ENCODE results near the gene PHOX2A. TPM values are rescaled to one million over a fixed set of nuclear protein-coding genes. Genes with fewer than 3 reads are reported as not detected.

PHOX2A gene
- total RNA-seq, 1 donor from 2014 or later: not detected

GRCh38 chr11:72233773-72234513 is 10.0 kb downstream of the PHOX2A start:
- peaks cover 51% of the 10 kb centered on the region for H3K36me3 ChIP-seq (ENCODE audit: insufficient read depth, low read length)

GRCh38 chr11:72233056-72233772 is 10.8 kb downstream of the PHOX2A start:
- Histone ChIP-seq H3K27me3 (ENCODE audit: insufficient read depth, low read length) (no peaks in the 10 kb centered on the region), H3K4me2 (ENCODE audit: low read length) (no peak overlapping the region), H3K79me2 (ENCODE audit: insufficient read depth, low read length) (peaks cover 26% of the 10 kb centered on the region), H3K9ac (ENCODE audit: low read length) (no peak overlapping the region), H3K36me3 (ENCODE audit: insufficient read depth, low read length) (peaks cover 51% of the 10 kb centered on the region), H3K27ac (ENCODE audit: low read depth, low read length) (no peak overlapping the region), H4K20me1 (ENCODE audit: insufficient read depth, low read length) (peaks cover 99% of the 10 kb centered on the region), H3K4me3 (ENCODE audit: insufficient read depth, low read depth, low read length) (no peak overlapping the region), H3K9me3 (ENCODE audit: insufficient read depth, low read depth, low read length) (no peaks in the 10 kb centered on the region), H3K4me1 (ENCODE audit: insufficient read depth, low read length) (peaks cover 2% of the 10 kb centered on the region), H2AFZ (ENCODE audit: low read depth, low read length) (no peak overlapping the region)
- no peak overlapping the region for H3K4me3 Mint-ChIP-seq (ENCODE audit: unreplicated experiment)
- H3K4me1 Mint-ChIP-seq (ENCODE audit: low read depth, unreplicated experiment): peaks cover 6% of the 10 kb centered on the region
- no peak overlapping the region for H3K27ac Mint-ChIP-seq (ENCODE audit: unreplicated experiment)
- DNase-seq (ENCODE audit: low read depth): no peak
- H3K36me3 Mint-ChIP-seq (ENCODE audit: low read depth, unreplicated experiment): peaks cover 34% of the 10 kb centered on the region
- no peak for TF ChIP-seq CTCF (IDR thresholded peaks at IDR 0.05; ENCODE audit: insufficient read depth, low read depth, low read length)
- TF ChIP-seq EZH2 (IDR thresholded peaks at IDR 0.05; ENCODE audit: insufficient read depth, low read length): no peak
- H3K27me3 Mint-ChIP-seq (ENCODE audit: low read depth, unreplicated experiment): no peaks in the 10 kb centered on the region
- FAIRE-seq: no peak
- no peaks in the 10 kb centered on the region for H3K9me3 Mint-ChIP-seq (ENCODE audit: unreplicated experiment)

More at GRCh38 chr11:72233773-72234513, 10.0 kb downstream of the PHOX2A start:
- no peak overlapping the region for H2AFZ ChIP-seq (ENCODE audit: low read depth, low read length)
- peaks cover under 1% of the 10 kb centered on the region for H3K27me3 Mint-ChIP-seq (ENCODE audit: low read depth, unreplicated experiment)
- H3K4me1 ChIP-seq (ENCODE audit: insufficient read depth, low read length): peaks cover 7% of the 10 kb centered on the region
- H4K20me1 ChIP-seq (ENCODE audit: insufficient read depth, low read length): peaks cover 99% of the 10 kb centered on the region
- no peak overlapping the region for H3K27ac Mint-ChIP-seq (ENCODE audit: unreplicated experiment)
- TF ChIP-seq CTCF (IDR thresholded peaks at IDR 0.05; ENCODE audit: insufficient read depth, low read depth, low read length) (no peak), EZH2 (IDR thresholded peaks at IDR 0.05; ENCODE audit: insufficient read depth, low read length) (no peak)
- H3K4me2 ChIP-seq (ENCODE audit: low read length): no peak overlapping the region
- no peaks in the 10 kb centered on the region for H3K27me3 ChIP-seq (ENCODE audit: insufficient read depth, low read length)
- H3K9ac ChIP-seq (ENCODE audit: low read length): no peak overlapping the region
- peaks cover 19% of the 10 kb centered on the region for H3K79me2 ChIP-seq (ENCODE audit: insufficient read depth, low read length)
- H3K4me3 ChIP-seq (ENCODE audit: insufficient read depth, low read depth, low read length): no peak overlapping the region
- no peak for FAIRE-seq
- peaks cover 9% of the 10 kb centered on the region for H3K4me1 Mint-ChIP-seq (ENCODE audit: low read depth, unreplicated experiment)
- H3K36me3 Mint-ChIP-seq (ENCODE audit: low read depth, unreplicated experiment): peaks cover 34% of the 10 kb centered on the region
- H3K4me3 Mint-ChIP-seq (ENCODE audit: unreplicated experiment): no peak overlapping the region
- H3K9me3 ChIP-seq (ENCODE audit: insufficient read depth, low read depth, low read length): no peaks in the 10 kb centered on the region
- no peaks in the 10 kb centered on the region for H3K9me3 Mint-ChIP-seq (ENCODE audit: unreplicated experiment)
- DNase-seq (ENCODE audit: low read depth): no peak
- H3K27ac ChIP-seq (ENCODE audit: low read depth, low read length): no peak overlapping the region
